ENCODE data around the gene RASD2.
A peak's percentile ranks its signal among the peaks of the same experiment; 100 is the strongest.

The RASD2 gene

DNA sequence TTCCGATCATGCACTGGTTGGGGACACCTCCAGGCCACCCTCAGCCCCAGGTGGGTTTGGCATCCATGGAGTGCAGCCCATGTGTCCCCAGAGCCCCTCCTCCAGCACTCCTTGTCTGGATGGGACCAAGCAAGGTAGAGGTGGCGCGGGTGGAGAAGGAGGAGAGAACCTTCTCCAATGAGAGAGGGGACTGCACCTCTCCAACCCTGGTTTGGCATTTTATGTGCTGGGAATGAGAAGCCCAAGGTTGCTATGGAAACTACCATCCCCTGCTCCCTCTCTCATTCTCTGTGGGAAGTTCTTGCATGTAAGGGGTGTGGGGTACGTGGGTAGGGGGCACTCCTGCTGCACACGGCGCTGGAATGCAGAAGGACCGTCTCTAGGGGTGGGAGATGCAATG lies 21.8 kb upstream of the RASD2 start:
- DNase-seq (ENCODE audit: low read depth): no peak

DNA sequence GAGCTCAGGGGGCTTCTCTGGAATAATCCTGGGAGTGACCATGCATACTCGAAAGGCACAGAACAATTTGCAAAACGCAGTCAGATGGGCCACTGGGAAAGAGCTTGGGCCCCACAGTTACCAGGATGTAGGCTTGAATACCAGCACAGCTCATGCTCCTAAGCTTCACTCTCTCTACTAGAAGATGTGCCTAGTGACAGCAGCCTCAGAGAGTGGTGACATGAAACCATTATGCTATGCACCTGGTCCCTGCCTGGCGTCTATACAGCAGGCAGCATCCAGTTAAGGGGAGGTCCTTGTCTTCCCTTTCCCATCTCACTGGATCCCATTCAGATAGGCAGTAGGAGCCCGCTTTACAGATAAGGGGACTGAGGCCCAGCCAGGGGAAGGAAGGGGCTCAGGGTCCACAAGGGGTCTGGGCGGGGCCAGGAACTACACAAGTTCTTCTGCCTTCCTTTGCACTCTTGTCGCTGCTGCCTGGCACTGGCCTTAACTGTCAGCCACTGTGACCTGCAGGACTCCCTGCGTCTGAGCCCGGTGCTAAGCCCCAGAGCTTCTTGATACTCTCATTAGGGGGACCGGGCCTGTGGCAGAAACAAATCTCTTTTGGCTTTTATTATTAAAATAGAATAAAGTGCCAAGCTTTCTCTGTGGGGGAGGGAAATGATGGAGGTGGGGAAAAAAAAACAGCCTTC lies 21.2 kb upstream of the RASD2 start:
- DNase-seq (ENCODE audit: low read depth): no peak

DNA sequence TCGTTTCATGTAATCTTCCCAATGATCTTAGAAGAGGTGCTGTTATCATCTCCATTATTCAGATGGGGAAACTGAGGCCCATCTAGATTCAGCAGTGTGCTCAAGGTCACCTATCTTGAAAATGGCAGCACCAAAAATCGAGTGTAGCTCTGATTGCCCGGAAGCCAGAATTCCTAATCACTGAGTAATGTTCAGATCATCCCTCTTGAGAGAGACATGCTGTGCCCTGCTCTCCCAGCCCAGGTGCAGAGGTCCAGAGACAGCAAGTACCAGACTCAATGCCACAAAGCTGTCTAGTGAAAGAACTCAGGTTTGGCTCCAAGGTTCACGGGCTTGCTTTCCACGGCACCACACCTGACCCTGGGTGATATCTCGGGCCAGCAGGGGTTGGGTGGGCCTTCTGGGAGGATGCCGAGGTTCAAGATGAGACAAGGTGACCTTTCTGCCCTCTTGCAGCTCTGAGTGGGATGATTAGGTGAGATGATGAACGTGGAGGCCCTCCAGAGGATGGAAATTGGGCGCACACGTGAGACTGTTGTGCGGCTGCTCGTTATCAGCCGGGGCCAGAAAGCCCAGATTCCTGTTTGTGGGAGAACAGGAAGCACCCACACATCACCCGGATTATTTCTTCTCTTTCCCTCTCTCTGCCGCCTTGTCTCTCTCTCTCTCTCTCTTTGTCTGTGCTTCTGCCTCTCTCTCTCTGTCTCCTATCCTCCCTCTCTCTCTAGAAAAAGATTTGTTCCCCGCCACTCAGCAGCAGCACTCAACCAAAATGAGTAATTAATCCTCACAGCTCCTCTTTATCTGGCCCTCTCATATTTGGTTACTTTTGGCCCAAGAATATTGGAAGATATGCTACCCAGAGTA lies 19.0 kb upstream of the RASD2 start:
- peak; percentile 78 for DNase-seq (ENCODE audit: low read depth)

DNA sequence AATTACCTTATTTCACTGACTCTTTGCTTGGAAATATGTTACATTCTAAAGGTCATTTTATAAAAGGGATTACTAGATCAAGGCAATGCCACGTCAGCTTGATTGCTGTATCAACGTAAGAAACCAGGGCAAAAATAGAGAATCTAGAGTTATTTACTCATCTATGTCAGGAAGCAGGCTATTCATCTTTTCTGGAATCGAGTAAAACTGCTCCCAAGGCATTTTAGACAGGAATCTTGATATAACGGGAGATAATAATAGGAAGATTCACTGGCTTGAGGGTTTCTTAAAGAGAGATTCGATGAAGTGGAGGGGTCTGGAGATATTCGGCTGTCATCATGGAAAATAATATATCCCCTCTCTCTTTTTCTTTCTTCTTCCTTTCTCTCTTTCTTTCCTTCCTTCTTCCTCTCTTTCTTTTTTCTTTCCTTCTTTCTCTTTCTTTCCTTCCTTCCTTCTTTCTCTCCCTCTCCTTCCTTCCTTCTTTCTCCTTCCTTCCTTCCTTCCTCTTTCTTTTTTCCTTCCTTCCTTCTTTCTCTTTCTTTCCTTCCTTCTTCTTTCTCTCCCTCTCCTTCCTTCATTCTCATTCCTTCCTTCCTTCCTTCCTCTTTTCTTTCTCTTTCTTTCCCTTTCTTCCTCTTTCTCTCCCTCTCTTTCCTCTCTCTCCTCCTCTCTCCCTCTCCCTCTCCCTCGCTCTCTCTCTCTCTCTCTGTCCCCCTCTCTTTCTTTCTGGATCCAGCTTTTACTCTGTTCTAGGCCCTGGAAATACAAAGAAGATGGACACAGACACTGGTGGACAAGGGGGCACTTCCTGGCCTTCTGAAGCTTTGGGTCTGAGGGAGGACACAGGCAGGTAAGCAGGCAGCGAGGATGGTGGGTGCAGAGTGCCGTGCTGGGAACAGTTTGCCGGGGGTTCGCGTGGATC lies 18.1 kb upstream of the RASD2 start:
- no peak for DNase-seq (ENCODE audit: low read depth)

DNA sequence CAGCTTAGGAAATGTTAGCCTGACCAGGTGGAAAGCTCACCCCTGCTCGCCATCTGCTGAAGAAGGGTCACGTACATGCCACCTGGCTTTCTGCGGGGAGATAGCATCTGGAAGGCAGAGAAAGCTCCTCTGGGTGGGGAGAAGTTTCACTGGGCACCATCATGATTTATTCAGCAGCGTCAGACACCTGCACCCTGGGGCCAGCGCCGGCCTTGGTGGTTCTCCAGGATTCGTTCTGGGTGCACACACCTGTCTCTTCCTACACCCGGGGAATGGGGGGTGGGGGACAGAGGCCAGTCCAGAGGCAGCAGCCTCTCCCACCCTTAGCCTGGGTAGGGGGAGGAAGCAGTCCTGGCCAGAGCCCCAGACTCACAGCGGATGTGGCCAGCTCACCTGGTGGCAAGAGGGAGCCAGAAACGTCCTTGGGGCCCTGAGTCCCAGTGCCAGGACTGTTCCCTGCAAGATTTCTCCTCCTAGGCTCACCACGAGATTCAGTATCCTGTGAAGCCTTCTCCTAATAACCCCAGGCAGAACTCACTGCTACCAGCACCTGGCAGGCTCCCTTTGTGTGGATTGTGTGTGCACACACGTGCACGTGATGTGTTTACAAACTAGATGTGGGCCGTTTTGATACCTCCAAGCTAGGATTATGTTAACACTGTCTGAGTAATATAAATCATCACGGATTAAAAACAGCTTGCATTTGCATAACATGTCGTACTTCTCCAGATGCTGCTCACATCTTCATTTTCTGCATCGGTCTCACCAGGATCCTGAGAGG lies 17.3 kb upstream of the RASD2 start:
- no peak for DNase-seq (ENCODE audit: low read depth)

DNA sequence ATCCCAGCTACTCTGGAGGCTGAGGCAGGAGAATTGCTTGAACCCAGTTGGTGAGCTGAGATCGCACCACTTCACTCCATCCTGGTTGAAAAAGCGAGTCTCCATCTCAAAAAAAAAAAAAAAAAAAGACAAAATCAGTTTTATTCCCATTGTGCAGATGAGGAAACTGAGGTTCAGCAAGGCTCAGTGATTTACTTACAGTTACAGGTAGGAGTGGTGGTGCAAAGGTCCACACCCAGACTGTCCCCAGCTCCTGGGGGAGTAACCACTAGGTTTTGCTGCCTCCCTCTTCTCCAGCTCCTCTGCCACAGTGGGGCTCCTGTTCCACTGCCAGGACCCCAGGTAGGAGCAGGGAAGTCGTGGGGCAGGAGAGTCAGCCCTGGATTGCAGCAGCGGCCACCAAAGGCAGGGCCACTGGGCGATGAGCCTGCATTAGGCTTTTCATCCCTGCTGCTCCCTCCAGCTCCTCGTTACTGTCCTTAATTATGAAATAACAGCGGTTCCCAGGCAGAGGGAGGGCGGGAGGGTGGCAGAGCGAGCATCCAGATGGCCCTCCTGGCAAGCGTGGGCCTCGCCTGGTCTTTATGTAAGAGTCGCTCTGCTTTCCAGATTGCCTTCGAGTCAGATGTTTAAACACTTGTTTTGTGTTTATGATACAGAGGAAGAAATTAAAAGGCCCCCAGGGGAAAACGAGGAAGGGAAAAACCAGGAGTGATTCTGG lies 15.5 kb upstream of the RASD2 start:
- no peak for DNase-seq (ENCODE audit: low read depth)

DNA sequence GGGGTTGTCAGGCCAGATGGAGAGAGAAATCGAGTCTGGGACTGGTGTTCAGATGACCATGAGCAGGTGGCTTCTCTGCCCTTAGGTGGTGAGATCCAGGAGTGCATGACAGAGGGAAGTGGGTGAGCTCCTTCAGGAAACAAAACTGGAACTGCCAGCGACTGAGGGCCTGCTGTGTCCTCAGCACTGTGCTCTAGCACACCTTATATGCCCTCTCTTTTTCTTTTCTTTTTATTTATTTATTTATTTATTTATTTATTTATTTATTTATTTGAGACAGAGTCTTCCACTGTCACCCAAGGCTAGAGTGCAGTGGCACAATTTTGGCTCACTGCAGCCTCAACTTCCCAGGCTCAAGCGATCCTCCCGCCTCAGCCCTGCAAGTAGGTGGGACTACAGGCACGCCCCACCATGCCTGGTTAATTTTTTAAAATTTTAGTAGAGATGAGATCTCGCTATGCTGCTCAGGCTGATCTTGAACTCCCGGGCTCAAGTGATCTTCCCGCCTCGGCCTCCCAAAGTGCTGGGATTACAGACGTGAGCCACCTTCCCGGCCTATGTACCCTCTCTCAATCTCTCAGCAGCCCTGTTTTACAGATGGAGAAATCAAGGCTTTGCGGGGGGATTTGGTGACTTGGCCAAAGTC lies 14.8 kb upstream of the RASD2 start:
- no peak for DNase-seq (ENCODE audit: low read depth)

DNA sequence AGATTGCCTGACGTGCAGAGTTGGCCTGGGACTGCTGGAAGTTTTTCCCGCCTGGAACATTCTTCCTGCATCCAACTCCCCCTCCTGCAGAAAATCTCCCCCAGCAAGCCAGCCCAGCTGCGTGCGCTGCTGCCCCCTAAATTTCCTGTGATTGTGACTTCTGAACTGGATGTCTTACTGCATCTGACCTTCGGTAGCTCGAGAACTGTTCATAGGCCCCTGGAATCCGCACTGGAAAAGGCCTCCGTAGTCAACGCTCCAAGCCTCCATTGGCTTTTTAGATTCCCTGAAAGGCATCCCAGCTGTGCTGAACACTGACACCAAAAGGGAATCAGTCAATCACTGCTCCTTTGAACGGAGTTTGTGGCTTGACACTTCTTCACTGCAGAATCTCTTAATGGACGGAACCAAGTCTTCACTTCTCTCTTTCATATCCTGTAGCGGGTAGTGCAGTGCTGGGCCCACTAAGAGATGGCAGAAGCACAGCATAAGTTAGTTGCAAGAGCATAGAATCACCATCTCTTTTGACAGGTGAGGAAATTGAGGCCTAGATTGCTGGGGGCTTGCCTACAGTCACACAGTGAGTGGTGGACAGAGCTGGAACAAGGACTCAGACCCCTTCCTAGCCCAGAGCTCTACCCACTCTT lies 14.2 kb upstream of the RASD2 start:
- no peak for DNase-seq (ENCODE audit: low read depth)

DNA sequence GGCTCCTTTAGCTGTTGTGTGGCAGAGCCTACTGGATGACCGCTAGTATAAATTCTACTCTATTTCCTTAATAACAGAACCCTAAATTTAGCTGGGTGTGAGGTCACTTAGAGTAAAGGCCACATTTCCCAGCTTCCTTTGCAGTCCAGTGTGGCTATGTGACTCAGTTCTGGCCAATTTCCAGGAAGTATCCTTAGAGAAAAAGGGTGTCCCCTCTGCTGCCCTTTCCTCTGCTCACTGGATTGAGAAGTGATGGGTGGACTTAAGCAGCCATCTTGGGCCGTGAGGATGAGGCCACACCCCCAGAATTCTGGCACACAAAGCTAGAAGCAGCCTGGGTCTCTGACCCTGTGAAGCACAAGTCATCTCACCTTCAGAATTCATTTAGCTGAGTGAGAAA lies 11.7 kb upstream of the RASD2 start:
- no peak for DNase-seq (ENCODE audit: low read depth)

DNA sequence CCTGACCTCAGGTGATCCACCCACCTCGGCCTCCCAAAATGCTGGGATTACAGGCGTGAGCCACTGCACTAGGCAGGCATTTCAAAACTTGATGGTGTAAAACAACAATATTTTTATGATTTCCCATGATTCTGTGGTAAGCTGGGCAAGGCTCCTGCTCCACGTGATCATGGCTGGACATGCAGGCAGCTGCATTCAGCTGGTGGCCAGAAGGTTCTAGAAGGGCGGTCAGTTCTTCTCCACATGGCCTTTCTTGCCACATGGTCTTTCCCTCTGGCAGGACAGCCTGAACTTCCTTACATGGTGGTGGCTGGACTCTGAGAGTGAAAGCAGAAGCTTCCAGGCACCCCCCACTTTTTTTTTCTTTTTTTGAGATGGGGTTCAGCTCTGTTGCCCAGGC lies 9.9 kb upstream of the RASD2 start:
- no peak for DNase-seq (ENCODE audit: low read depth)

DNA sequence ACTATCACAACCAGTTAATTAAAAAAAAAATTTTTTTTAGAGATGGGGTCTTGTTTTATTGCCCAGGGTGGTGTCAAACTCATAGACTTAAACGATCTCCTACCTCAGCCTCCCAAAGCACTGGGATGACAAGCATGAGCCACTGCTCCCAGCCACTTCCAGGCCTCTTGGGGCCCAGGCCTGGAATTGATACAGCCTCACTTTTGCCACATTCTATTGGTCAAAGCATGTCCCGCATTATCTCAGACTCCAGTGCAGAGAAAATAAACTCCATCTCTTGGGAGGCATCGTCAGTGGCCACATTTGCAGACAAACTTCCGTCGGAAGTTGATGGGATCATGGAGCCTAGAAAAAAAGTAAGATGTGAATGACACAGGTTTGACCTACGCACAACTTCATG lies 9.4 kb upstream of the RASD2 start:
- DNase-seq (ENCODE audit: low read depth): no peak

DNA sequence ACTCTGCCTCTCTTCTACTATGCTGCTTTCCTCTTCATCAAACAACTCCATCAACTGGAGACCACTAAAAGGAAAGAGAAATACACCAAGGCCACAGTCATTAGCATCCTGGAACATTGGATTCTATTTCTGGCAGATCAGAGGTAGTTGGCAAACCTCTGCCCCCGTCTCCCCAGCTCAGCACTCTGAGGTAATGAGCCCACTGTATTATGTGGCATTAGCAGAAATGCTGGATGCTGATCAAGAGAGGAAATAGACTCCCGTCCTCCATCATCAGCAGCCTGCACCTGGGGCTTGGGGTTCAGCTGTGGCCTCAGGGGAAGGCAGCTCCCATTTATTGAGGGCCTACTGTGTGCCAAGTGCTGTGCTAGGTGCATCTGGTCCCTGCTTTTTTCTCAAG lies 9.0 kb upstream of the RASD2 start:
- no peak for DNase-seq (ENCODE audit: low read depth)

DNA sequence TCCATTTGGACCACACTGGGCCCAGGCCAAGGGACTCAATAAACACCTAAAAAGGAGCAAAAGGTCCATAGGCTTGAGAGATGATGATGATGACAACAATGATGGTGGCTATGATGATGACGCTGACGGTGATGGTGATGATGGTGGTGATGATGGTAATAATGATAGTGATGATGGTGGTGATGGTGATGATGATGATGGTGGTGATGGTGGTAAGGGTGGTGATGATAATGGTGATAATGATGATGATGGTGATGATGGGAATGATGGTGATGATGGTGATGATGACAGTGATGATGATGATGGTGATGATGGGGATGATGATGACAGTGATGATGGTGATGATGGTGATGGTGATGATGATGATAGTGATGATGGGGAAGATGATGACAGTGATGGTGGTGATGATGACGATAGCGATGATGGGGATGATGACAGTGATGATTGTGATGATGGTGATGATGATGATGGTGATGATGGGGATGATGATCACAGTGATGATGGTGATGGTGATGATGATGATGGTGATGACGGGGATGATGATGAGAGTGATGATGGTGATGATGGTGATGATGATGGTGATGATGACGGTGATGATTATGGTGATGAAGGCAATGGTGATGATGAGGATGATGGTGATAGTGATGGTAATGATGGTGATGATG lies 7.1 kb upstream of the RASD2 start:
- no peak for DNase-seq (ENCODE audit: low read depth)

DNA sequence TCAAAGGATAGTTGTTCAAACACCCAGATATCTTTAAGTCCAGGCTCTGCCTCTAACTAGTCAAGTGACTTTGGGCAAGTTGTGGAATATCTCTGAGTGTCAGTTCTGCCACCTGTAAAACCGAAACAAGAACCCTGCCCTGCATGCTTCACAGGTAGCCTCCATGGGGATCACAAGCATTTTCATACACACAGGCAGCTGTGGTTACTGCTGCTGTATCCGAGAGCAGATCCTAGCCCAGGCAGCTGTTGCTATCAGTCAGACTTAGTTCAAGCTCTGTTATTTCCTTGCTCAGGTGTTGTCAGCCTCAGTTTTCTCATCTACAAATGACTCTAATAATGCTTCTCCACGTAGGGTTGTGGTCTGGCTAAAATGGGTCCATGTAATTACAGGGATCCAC lies 6.5 kb upstream of the RASD2 start:
- no peak for DNase-seq (ENCODE audit: low read depth)

DNA sequence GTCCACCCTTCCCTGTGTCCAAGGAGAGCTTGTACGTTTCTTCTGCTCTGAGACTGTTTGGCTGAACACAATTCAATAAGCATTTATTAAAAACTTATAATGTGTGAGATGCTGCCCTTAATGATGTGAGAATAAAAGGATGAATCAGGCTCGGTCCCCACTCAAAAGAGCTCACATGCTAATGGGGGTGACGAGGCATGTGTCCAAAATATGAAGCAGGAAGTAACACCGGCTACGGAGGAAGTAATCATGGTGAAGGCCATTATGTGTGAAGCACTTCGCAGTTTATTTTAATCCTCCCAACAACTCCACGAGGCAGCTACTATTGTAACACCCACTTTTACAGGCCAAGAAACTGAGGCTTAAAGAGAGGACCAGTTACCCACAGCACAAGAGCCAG lies 3.4 kb upstream of the RASD2 start:
- no peak for DNase-seq (ENCODE audit: low read depth)

DNA sequence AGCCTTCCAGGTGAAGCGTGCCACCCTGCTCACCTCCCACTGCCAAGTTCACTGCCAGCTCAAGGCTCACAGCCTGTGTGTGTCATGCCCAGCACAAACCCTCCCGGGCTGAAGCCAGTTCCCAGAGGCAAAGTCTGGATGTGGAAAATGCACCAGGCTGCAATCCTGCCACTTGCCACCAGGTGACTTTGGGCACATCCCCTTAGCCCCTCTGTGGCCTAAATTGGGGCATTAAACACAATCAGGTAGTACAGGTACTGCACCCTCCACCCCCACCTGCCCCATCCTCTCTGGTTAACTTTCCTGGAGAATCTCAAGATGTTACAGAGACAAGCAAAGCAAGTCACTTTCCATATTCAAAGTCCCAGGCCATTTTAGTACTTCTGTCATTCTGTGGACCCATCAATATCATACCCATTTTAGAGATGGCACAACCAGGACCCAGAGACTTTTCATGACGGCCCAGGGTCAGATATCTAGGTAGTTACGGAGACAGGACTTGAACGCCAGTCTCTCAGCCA lies 1.8 kb upstream of the RASD2 start:
- DNase-seq (ENCODE audit: low read depth): no peak

DNA sequence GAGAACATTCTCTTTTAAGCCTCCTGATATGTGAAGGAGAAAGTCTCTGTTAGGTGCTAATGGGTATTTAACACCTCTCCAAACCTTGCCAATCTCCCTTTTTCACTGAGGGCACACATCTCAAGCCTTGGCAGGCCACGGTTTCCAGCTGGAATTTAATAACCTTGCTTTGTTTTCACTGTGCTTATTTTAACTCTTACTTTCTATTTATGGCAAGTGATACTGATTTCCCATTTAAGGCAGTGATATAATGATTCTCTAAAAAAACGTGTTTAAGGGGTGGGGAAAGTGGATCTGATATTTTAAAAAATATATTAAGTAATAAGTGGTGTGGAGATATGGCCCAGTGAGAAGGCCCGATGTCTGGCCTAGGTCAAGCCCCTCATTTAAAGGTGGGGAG lies 1.1 kb upstream of the RASD2 start:
- no peak for DNase-seq (ENCODE audit: low read depth)

DNA sequence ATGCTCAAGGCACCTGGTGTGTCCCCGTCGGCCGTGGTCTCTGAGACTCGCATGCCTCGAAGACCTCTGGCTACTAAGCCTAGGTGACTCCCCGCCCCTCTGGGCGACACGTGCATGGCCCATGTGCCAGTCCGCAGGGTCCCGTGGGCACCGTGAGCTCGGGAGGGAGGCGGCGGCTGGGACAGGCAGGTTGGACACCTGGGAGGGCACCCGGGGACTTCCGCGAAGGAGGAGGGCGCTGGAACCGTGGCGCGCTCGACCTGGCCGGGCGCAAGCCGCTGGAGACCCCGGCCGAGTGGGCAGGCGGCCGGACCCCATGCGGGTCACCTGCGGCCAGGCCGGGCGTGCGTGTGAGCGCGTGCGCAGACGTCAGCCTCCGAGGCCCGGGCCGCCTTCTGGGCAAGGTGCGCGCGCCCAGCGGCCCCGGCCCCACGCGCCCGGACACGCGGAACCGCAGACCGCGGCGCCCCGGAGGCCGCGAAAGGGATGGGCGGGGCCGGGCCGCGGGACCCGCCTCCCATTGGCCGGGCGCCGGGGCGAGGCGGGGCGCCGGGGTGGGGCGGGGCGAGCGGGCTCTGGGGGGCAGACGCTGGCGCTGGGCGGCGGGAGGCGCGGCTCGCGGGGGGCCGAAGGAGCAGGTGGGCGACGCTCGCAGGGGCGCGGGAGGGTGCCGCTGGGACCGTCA lies 579 bp upstream of the RASD2 start:
- DNase-seq (ENCODE audit: low read depth): no peak

DNA sequence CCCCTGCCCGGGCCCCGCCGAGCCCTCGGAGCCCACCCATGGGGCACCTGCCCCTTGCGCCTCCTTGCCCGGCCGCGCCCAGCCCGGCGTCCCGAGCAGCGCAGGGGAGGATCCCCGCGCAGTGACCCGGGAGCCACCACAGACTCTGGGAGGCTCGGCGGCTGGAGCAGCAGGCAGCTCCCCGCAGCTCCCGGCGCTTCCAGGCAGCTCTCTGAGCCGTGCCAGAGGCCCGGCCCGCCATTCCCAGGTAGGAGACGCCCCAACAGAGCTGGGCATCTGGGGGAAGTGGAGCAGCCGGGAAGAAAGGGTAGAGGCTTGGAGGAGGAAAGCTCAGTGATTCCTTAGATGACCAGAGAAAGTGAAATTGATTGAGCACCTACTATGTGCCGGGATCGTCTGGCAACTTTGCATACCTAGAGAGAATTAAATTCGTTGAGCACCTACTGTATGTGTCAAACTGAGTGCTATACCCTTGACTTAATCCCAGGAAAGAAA lies 670 bp downstream of the RASD2 start:
- DNase-seq (ENCODE audit: low read depth): no peak
